OCI-LY3 (cell line): ENCODE results near the gene S100A13.
"Not testable (repeated sequence)": the region's sequence is repeated elsewhere in the genome, so short reads cannot be mapped to it uniquely, and the experiment has no call there.

ENCODE experiments used
- H2AFZ ChIP-seq: fragments of 200-600, 300-600 bp; shearing (Covaris generic); 2 replicates; pipeline ENCODE4 v1.6.0; 2014; ENCODE audit warnings: antibody characterized with exemption, low read depth, low read length
- H3K27ac ChIP-seq: fragments of 200-600, 300-600 bp; sonication (generic); 2 replicates; pipeline ENCODE4 v1.5.1; 2014; ENCODE audit warnings: mild to moderate bottlenecking, low read length, moderate library complexity, mixed read lengths
- H3K27me3 ChIP-seq: fragments of 200-600, 300-600 bp; sonication (generic); 2 replicates; pipeline ENCODE4 v1.6.1; 2014; ENCODE audit warnings: low read depth, low read length, mixed read lengths
- H3K36me3 ChIP-seq: fragments of 200-600, 300-600 bp; sonication (generic); replicated peaks from 2 replicates; pipeline ENCODE3; 2014; ENCODE audit warnings: low read depth, low read length, mixed read lengths
- H3K4me1 ChIP-seq: fragments of 300-600, 200-600 bp; sonication (generic); 2 replicates; pipeline ENCODE4 v1.6.1; 2014; ENCODE audit warnings: low read length, mixed read lengths
- H3K4me2 ChIP-seq: fragments of 200-600, 300-600 bp; sonication (generic); 2 replicates; pipeline ENCODE4 v1.6.1; 2014; ENCODE audit warnings: low read length, mixed read lengths
- H3K4me3 ChIP-seq: fragments of 300-600, 200-600 bp; sonication (generic); 2 replicates; pipeline ENCODE4 v1.5.1; 2014; ENCODE audit warnings: antibody characterized with exemption, mild to moderate bottlenecking, low read length, moderate library complexity
- H3K79me2 ChIP-seq: fragments of 300-600, 200-600 bp; shearing (Covaris generic); 2 replicates; pipeline ENCODE4 v1.6.1; 2014; ENCODE audit warnings: mild to moderate bottlenecking, low read length, mixed read lengths
- H3K9ac ChIP-seq: fragments of 300-600, 200-600 bp; shearing (Covaris generic); 2 replicates; pipeline ENCODE4 v1.6.0; 2014; ENCODE audit warnings: mild to moderate bottlenecking, low read length, moderate library complexity
- H3K9me3 ChIP-seq: fragments of 200-600, 300-600 bp; shearing (Covaris generic); 2 replicates; pipeline ENCODE4 v1.6.1; 2014; ENCODE audit warnings: low read length, mixed read lengths; ENCODE audit not compliant: insufficient read depth
- H4K20me1 ChIP-seq: fragments of 200-600, 300-600 bp; sonication (generic); 2 replicates; pipeline ENCODE4 v1.6.1; 2016; ENCODE audit warnings: low read length, mixed read lengths; ENCODE audit not compliant: insufficient read depth
- EZH2phosphoT487 ChIP-seq: fragments of 200-600 bp; shearing (Covaris generic); IDR thresholded peaks from 2 replicates; pipeline ENCODE4 v1.6.1; 2018; ENCODE audit warnings: antibody characterized with exemption, mixed run types, low read depth
- TF ChIP-seq, protein P1 (sequence below): fragments of 200-600, 300-600 bp; sonication (generic); IDR thresholded peaks from 2 replicates; pipeline ENCODE4 v1.5.1; 2014; ENCODE audit warnings: antibody characterized with exemption, low read length, low read depth

S100A13 gene

DNA sequence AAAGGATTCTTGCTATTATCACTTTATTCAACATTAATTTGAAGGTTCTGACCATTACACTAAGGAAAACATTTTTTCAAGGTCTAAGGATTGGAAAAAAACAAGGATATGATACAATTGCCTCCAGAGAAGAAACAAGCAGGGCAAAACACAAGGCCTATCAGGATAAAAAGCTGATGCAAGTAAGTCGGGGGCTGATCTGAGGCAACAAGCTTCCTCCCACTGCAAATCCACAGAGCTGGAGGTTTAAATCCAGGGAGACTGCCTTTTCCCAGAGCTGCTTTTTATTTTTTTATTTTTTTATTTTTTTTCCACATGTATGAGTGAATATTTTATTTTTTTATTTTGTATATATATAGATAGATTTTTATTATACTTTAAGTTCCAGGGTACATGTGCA, 42.3 kb downstream of the S100A13 start:
- H4K20me1 ChIP-seq = no peaks in the 10 kb centered on the region

DNA sequence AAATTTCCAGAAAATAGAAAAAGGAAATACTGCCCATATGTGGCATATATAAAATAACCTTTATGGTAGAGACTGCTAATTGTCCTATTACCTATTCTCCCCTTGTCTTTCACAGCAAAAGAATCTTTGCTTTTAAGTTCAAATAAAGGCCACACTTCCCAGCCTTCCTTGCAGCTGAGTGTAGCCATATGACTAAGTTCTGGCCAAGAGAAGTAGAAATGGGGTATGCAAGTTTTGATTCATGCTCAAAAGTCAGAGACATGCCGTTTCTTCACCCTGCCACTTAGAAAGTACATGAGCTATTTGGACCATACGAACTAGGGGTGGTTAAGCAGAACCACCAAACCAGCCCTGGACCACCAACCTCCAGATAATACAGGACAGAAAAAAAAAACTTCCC, 43.3 kb downstream of the S100A13 start:
- Histone ChIP-seq H3K36me3 (no peaks in the 10 kb centered on the region), H3K79me2 (no peaks in the 10 kb centered on the region), H2AFZ (peak overlapping the region; percentile 97), H3K27ac (no peak overlapping the region), H3K9me3 (no peaks in the 10 kb centered on the region), H3K9ac (0 out of 2 replicates have a peak overlapping the region, but pooled peaks have one; percentile 9), H3K4me1 (peaks cover 36% of the 10 kb centered on the region), H3K4me2 (peak overlapping the region; percentile 28), H3K4me3 (no peak overlapping the region; the same call in 1 of the 2 replicates), H4K20me1 (no peaks in the 10 kb centered on the region), H3K27me3 (no peaks in the 10 kb centered on the region)
- TF ChIP-seq EZH2phosphoT487 = no peak
- TF ChIP-seq, protein P1, sequence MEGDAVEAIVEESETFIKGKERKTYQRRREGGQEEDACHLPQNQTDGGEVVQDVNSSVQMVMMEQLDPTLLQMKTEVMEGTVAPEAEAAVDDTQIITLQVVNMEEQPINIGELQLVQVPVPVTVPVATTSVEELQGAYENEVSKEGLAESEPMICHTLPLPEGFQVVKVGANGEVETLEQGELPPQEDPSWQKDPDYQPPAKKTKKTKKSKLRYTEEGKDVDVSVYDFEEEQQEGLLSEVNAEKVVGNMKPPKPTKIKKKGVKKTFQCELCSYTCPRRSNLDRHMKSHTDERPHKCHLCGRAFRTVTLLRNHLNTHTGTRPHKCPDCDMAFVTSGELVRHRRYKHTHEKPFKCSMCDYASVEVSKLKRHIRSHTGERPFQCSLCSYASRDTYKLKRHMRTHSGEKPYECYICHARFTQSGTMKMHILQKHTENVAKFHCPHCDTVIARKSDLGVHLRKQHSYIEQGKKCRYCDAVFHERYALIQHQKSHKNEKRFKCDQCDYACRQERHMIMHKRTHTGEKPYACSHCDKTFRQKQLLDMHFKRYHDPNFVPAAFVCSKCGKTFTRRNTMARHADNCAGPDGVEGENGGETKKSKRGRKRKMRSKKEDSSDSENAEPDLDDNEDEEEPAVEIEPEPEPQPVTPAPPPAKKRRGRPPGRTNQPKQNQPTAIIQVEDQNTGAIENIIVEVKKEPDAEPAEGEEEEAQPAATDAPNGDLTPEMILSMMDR = no peak

More for the DNA sequence above, 42.3 kb downstream of the S100A13 start:
- Histone ChIP-seq H3K27me3 (no peaks in the 10 kb centered on the region), H3K36me3 (no peaks in the 10 kb centered on the region), H2AFZ (no peak overlapping the region), H3K9ac (no peak overlapping the region), H3K27ac (no peak overlapping the region), H3K79me2 (no peaks in the 10 kb centered on the region), H3K4me1 (peaks cover 36% of the 10 kb centered on the region), H3K4me3 (no peak overlapping the region), H3K4me2 (no peak overlapping the region), H3K9me3 (no peaks in the 10 kb centered on the region)
- no peak for TF ChIP-seq EZH2phosphoT487
- TF ChIP-seq, protein P1 = no peak

DNA sequence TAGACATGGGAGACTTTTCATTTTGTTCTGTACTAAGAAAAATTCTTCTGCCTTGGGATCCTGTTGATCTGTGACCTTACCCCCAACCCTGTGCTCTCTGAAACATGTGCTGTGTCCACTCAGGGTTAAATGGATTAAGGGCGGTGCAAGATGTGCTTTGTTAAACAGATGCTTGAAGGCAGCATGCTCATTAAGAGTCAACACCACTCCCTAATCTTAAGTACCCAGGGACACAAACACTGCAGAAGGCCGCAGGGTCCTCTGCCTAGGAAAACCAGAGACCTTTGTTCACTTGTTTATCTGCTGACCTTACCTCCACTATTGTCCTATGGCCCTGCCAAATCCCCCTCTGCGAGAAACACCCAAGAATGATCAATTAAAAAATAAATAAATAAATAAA, 43.8 kb downstream of the S100A13 start:
- H3K27ac ChIP-seq, H3K9ac ChIP-seq, H3K4me2 ChIP-seq, H3K9me3 ChIP-seq, H3K27me3 ChIP-seq, H3K36me3 ChIP-seq, H3K4me3 ChIP-seq, H2AFZ ChIP-seq, H4K20me1 ChIP-seq, H3K79me2 ChIP-seq: not testable (repeated sequence)
- H3K4me1 ChIP-seq = peaks cover 34% of the 10 kb centered on the region

DNA sequence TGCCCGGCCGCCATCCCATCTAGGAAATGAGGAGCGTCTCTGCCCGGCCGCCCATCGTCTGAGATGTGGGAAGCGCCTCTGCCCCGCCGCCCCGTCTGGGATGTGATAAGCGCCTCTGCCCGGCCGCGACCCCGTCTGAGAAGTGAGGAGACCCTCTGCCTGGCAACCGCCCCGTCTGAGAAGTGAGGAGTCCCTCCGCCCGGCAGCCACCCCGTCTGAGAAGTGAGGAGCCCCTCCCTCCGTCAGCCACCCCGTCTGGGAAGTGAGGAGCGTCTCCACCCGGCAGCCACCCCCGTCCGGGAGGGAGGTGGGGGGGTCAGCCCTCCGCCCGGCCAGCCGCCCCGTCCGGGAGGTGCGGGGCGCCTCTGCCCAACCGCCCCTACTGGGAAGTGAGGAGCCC, 44.5 kb downstream of the S100A13 start:
- not testable (repeated sequence) for H4K20me1 ChIP-seq, H3K4me2 ChIP-seq, H3K9ac ChIP-seq, H2AFZ ChIP-seq, H3K27me3 ChIP-seq, H3K36me3 ChIP-seq, H3K79me2 ChIP-seq, H3K4me3 ChIP-seq, H3K9me3 ChIP-seq, H3K27ac ChIP-seq
- peaks cover 28% of the 10 kb centered on the region for H3K4me1 ChIP-seq

DNA sequence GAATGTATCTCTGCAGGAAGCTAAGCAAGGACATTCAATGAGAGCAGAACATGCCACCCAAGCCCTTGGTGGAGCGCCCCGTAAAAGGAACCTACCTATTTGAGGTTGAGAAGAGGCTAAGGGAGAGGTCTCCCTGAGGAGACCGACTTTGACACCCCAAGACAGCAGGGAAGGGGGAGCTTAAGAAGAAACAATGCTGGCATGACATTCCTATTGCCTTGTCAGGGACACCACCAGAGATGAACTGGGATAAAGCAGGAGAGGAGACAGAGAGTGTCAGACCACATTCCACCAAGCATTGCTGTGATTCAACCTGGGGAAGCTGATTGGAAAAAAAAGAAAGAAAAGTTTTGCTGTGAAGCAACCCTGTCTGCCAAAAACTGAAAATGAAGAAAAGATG, 48.4 kb downstream of the S100A13 start:
- Histone ChIP-seq H3K4me1 (peaks cover 15% of the 10 kb centered on the region), H4K20me1 (no peaks in the 10 kb centered on the region), H3K4me3 (no peak overlapping the region), H3K36me3 (no peaks in the 10 kb centered on the region), H3K9me3 (no peaks in the 10 kb centered on the region), H3K27ac (no peak overlapping the region), H3K4me2 (no peak overlapping the region), H3K79me2 (no peaks in the 10 kb centered on the region), H2AFZ (no peak overlapping the region), H3K9ac (no peak overlapping the region), H3K27me3 (no peaks in the 10 kb centered on the region)
- TF ChIP-seq, protein P1 = no peak
- TF ChIP-seq EZH2phosphoT487 = no peak
